ENCODE measurements around the gene GMDS.

The GMDS gene

DNA sequence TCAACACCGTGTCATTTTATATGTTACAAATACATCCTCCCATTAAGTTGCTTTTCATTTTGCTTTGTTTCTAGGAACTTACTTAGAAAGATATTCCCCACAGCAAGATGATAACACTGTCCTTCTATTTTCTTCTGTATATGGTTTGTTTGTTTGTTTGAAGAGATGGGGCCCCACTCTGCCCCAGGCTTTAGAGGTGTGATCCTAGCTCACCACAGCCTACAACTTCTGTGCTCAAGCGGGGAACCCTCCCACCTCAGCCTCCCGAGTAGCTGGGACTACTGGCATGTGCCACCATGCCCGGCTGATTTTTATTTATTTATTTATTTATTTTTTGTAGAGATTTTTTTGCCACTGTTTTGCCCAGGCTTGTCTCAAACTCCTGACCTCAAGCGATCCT lies 14.2 kb upstream of the GMDS start:
- Histone ChIP-seq H3K36me3 (ENCODE audit: control insufficient read depth, insufficient read depth, low read length) (peaks cover 4% of the 10 kb centered on the region), H3K4me3 (replicated peaks; ENCODE audit: low read depth, low read length) (no peak overlapping the region), H3K27me3 (replicated peaks; ENCODE audit: control insufficient read depth, insufficient read depth, low read length) (no peaks in the 10 kb centered on the region)
- DNase-seq (ENCODE audit: extremely low read depth, insufficient read length), result no peak
- TF ChIP-seq, protein P1, sequence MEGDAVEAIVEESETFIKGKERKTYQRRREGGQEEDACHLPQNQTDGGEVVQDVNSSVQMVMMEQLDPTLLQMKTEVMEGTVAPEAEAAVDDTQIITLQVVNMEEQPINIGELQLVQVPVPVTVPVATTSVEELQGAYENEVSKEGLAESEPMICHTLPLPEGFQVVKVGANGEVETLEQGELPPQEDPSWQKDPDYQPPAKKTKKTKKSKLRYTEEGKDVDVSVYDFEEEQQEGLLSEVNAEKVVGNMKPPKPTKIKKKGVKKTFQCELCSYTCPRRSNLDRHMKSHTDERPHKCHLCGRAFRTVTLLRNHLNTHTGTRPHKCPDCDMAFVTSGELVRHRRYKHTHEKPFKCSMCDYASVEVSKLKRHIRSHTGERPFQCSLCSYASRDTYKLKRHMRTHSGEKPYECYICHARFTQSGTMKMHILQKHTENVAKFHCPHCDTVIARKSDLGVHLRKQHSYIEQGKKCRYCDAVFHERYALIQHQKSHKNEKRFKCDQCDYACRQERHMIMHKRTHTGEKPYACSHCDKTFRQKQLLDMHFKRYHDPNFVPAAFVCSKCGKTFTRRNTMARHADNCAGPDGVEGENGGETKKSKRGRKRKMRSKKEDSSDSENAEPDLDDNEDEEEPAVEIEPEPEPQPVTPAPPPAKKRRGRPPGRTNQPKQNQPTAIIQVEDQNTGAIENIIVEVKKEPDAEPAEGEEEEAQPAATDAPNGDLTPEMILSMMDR (IDR thresholded peaks at IDR 0.05; ENCODE audit: insufficient read depth, low read length, poor library complexity, severe bottlenecking), result no peak

DNA sequence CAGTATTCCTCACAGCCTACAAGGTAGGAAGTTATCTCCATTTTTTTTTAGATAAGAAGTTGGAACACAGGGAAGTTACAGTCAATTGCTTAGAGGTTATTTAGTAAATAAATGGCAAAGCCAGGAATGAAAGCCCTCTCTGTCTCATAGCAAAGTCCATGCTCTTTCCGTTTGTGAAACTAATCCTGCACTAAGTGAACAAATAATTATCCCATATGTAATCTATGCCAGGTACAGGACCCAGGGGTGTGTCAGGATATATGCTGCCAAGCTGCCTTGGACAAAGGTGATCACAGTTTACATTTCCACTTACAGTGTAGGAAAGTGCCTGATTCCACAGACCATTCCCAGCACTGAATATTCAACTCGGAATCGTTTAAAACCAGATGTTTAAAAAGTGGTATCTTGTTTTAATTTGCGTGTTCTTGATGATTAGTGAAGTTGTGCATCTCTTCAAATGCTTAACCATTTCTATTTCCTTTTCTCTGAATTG lies 13.6 kb upstream of the GMDS start:
- DNase-seq (ENCODE audit: extremely low read depth, insufficient read length), result no peak
- Histone ChIP-seq H3K4me3 (replicated peaks; ENCODE audit: low read depth, low read length) (no peak overlapping the region), H3K27me3 (replicated peaks; ENCODE audit: control insufficient read depth, insufficient read depth, low read length) (no peaks in the 10 kb centered on the region), H3K36me3 (ENCODE audit: control insufficient read depth, insufficient read depth, low read length) (peaks cover 3% of the 10 kb centered on the region)
- TF ChIP-seq, protein P1 (IDR thresholded peaks at IDR 0.05; ENCODE audit: insufficient read depth, low read length, poor library complexity, severe bottlenecking), result no peak

DNA sequence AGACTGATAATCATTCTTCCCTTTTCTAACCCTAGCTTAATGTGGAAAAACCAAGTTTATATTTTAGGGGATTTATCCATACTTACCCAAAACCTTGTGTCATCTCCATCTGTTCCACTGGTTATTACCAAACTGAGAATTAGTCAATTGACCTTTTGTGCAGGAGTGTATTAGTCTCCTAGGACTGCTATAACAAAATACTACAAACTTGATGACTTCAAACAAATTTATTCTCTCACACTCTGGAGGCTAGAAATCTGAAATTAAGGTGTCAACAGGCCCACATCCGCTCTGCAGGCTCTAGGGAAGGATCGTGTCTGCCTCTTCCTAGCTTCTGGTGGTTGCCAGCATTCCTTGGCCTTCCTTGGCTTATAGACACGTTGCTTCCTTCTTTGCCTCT lies 12.7 kb upstream of the GMDS start:
- Histone ChIP-seq H3K4me3 (replicated peaks; ENCODE audit: low read depth, low read length) (no peak overlapping the region), H3K27me3 (replicated peaks; ENCODE audit: control insufficient read depth, insufficient read depth, low read length) (no peaks in the 10 kb centered on the region), H3K36me3 (ENCODE audit: control insufficient read depth, insufficient read depth, low read length) (0 out of 2 replicates have a peak, but pooled peaks cover 2% of the 10 kb centered on the region)
- no peak for DNase-seq (ENCODE audit: extremely low read depth, insufficient read length)
- TF ChIP-seq, protein P1 (IDR thresholded peaks at IDR 0.05; ENCODE audit: insufficient read depth, low read length, poor library complexity, severe bottlenecking), result no peak

DNA sequence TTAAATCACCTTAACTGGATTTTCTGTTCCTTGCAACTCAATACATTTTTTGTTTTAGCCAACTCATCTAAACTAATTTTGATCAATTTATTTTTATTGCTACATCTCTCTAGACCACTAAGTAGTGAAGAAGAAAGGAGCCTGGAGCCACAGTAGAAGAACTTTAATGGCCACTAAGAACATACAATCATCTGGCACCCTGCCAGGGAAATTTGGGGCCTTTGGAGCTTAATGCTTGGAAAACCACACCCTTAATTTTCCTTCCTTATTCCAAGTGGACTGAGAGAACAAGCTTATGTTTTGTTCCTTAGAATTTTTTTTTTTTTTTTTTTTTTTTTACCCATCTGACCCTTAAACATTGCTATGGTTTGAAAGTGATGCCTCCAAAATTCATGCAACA lies 12.0 kb upstream of the GMDS start:
- peaks cover 2% of the 10 kb centered on the region; the same call in 1 of the 2 replicates for H3K36me3 ChIP-seq (ENCODE audit: control insufficient read depth, insufficient read depth, low read length)
- no peaks in the 10 kb centered on the region for H3K27me3 ChIP-seq (replicated peaks; ENCODE audit: control insufficient read depth, insufficient read depth, low read length)
- TF ChIP-seq, protein P1 (IDR thresholded peaks at IDR 0.05; ENCODE audit: insufficient read depth, low read length, poor library complexity, severe bottlenecking), result no peak
- no peak for DNase-seq (ENCODE audit: extremely low read depth, insufficient read length)
- no peak overlapping the region for H3K4me3 ChIP-seq (replicated peaks; ENCODE audit: low read depth, low read length)

DNA sequence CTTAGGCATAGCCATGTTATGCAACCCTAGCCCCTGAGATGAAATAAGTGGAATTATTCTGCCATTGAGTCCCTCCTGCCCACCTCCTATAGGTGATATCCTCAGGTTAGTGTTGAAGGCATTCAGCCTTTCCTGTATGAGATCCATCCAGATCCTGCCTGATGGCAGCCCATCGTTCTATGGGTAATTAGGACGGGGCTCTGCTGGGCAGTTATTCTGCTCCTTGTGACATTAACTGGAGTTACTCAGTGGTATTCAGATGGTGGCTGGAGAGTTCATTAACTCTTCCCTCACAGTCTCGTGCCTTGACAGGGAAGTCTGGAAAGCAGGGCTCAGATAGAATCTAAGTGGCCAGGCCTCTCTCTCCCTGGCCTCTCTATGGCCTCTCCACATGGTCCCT lies 9.3 kb upstream of the GMDS start:
- Histone ChIP-seq H3K4me3 (replicated peaks; ENCODE audit: low read depth, low read length) (no peak overlapping the region), H3K27me3 (replicated peaks; ENCODE audit: control insufficient read depth, insufficient read depth, low read length) (no peaks in the 10 kb centered on the region), H3K36me3 (ENCODE audit: control insufficient read depth, insufficient read depth, low read length) (peaks cover 2% of the 10 kb centered on the region; the same call in 1 of the 2 replicates)
- no peak for DNase-seq (ENCODE audit: extremely low read depth, insufficient read length)
- TF ChIP-seq, protein P1 (IDR thresholded peaks at IDR 0.05; ENCODE audit: insufficient read depth, low read length, poor library complexity, severe bottlenecking), result no peak

DNA sequence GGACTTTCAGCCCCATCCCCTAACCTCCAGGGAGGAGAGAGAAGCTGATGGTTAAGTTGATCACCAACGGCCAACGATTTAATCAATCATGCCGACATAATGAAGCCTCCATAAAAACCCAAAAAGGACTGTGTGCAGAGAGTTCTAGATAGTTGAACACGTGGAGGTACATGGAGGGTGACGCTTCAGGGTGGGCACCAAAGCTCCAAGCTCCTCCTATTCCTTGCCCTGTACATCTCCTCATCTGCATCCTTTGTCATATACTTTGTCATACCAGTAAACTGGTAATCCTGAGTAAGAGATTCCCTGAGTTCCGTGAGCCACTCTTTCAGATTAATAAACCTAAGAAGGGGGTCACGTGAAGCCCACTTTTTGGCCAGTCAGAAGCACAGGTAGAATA lies 3.7 kb upstream of the GMDS start:
- no peaks in the 10 kb centered on the region; the same call in 1 of the 2 replicates for H3K36me3 ChIP-seq (ENCODE audit: control insufficient read depth, insufficient read depth, low read length)

More for the DNA sequence above, 3.7 kb upstream of the GMDS start:
- TF ChIP-seq, protein P1 (IDR thresholded peaks at IDR 0.05; ENCODE audit: insufficient read depth, low read length, poor library complexity, severe bottlenecking), result no peak
- no peaks in the 10 kb centered on the region for H3K27me3 ChIP-seq (replicated peaks; ENCODE audit: control insufficient read depth, insufficient read depth, low read length)
- DNase-seq (ENCODE audit: extremely low read depth, insufficient read length), result no peak
- no peak overlapping the region for H3K4me3 ChIP-seq (replicated peaks; ENCODE audit: low read depth, low read length)
